ENCODE measurements around the gene NFILZ.

Gene NFILZ

GRCh38 chr19:8605514-8605913, 24.9 kb upstream of the NFILZ start:
- TF ChIP-seq CTCF (IDR thresholded peaks at IDR 0.05; ENCODE audit: insufficient read depth, low read depth, low read length, missing control alignments), result no peak

GRCh38 chr19:8607386-8607785, 23.0 kb upstream of the NFILZ start:
- no peak for DNase-seq (ENCODE audit: low read depth)
- TF ChIP-seq CTCF (IDR thresholded peaks at IDR 0.05; ENCODE audit: insufficient read depth, low read depth, low read length, missing control alignments), result no peak
- H3K4me3 ChIP-seq (ENCODE audit: low read depth, low read length), result no peak overlapping the region

More at GRCh38 chr19:8605514-8605913, 24.9 kb upstream of the NFILZ start:
- H3K4me3 ChIP-seq (ENCODE audit: low read depth, low read length), result no peak overlapping the region
- no peak for DNase-seq (ENCODE audit: low read depth)

GRCh38 chr19:8608941-8609278, 21.5 kb upstream of the NFILZ start:
- DNase-seq (ENCODE audit: low read depth), result no peak
- no peak overlapping the region for H3K4me3 ChIP-seq (ENCODE audit: low read depth, low read length)
- TF ChIP-seq CTCF (IDR thresholded peaks at IDR 0.05; ENCODE audit: insufficient read depth, low read depth, low read length, missing control alignments), result no peak

- no peak for DNase-seq (ENCODE audit: low read depth)
- H3K4me3 ChIP-seq (ENCODE audit: low read depth, low read length), result no peak overlapping the region
- TF ChIP-seq CTCF (IDR thresholded peaks at IDR 0.05; ENCODE audit: insufficient read depth, low read depth, low read length, missing control alignments), result no peak
Observed at GRCh38 chr19:8609279-8610040, 21.0 kb upstream of the NFILZ start.

- no peak within 1 kb of the TSS for H3K4me3 ChIP-seq (ENCODE audit: low read depth, low read length)
- no peak for DNase-seq (ENCODE audit: low read depth)
Observed at GRCh38 chr19:8610041-8610935, 20.1 kb upstream of the NFILZ start, which contains the start of gene ADAMTS10. Gene ADAMTS10, minus strand, starts transcription at chr19:8610715. Its CDS starts 5,005 bp downstream, at chr19:8605710.

GRCh38 chr19:8610936-8611300, 19.5 kb upstream of the NFILZ start:
- no peak overlapping the region for H3K4me3 ChIP-seq (ENCODE audit: low read depth, low read length)
- TF ChIP-seq CTCF (IDR thresholded peaks at IDR 0.05; ENCODE audit: insufficient read depth, low read depth, low read length, missing control alignments), result no peak
- DNase-seq (ENCODE audit: low read depth), result no peak

More at GRCh38 chr19:8610041-8610935, 20.1 kb upstream of the NFILZ start, which contains the start of gene ADAMTS10:
- TF ChIP-seq CTCF (IDR thresholded peaks at IDR 0.05; ENCODE audit: insufficient read depth, low read depth, low read length, missing control alignments), result no peak
